Stimulated activated naive CD4-positive, alpha-beta T cell (primary cell): Measurements from ENCODE around the gene KCNG2.

Experiments
- DNase-seq, 6 experiments: peaks; one replicate each; lab custom pipeline; 2025; lab: John Stamatoyannopoulos, UW

KCNG2 gene

DNA sequence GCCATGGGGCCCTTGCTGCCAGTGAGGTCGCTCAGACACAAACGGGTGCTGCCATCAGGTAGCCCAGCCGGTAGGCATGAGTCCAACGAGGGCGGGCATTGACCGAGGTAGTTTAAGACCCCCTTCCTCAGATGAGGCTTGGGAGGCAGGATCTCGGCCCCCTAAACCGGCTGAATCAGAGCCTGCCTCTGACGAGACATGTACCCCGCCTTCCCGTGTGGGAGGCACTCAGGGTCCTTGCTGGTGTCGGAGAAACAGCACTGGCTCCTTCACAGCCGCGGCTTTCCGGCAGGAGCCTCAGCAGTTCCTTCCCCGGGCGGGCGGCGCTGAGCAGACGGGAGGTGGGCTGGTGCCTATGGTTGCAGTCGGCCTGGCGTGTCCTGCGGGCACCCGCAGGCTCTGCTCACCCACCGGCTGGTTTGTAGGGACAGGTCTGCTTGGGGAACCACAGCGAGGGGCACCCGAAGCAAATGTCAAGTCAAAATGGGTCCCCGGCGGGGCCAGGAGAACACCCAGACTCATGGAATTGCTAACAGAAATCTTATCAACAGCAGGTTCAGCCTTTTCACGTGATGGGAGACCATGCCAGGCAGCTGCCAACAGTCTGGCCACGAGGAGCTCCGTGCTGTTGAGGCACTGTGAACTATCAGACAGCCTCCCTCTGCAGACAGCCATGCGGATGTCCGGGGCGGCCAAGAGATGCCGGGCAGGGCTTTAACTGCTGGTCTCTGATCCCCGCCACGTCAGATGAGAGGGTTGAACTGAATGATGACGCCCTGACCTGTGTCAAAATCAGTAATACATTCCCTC, 2.8 kb downstream of the KCNG2 start:
- no peak for DNase-seq

- no peak for DNase-seq
Observed at GRCh38 chr18:79801217-79801616, 3.5 kb downstream of the KCNG2 start.

DNA sequence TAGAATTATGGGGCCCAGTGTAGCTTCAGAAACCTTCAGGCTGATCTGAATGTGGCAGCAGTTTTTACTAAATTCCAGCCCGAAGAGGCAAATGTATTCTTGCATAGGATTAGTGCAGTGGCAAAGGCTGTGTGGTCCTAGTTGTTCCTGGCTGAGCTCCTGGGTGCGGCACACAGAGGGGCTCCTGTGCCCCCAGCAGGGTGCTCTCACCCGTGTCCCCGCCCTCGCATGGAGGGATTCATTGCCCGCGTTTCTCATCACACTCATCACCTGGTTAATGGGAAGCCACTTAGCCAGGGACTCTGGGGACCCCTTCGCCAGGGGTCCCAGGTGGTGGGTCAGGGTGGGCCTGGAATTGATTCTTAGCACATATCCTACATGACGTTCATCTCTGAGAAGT, 3.9 kb downstream of the KCNG2 start:
- DNase-seq, result no peak

- DNase-seq, result no peak
Observed at GRCh38 chr18:79802298-79802697, 4.6 kb downstream of the KCNG2 start.

DNA sequence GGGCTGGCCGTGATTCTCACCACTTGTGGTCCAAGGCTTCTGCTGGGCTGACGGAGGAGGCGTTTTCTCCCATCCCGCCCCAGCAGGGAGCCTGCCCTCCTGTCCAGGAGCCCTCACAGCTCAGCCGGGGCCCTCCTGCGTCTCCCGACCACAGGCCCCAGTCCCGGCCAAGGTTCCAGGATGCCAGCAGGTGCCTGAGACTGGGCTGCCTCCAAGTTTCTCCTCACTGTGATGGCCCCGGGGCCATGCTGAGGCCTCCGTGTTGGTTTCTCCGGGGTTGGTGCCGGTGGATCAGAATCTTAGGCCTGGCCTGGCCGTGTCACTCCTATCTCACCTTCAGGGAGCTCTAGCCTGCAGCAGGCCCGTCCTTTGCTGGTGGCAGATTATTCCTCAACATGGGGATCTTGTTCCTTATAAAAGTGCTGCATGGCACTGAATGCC, 5.9 kb downstream of the KCNG2 start:
- DNase-seq, result no peak

GRCh38 chr18:79804130-79804787, 6.5 kb downstream of the KCNG2 start:
- DNase-seq, result no peak

GRCh38 chr18:79805211-79805887, 7.6 kb downstream of the KCNG2 start:
- DNase-seq, result no peak

GRCh38 chr18:79805926-79806487, 8.3 kb downstream of the KCNG2 start:
- no peak for DNase-seq

GRCh38 chr18:79806976-79807841, 9.5 kb downstream of the KCNG2 start:
- no peak for DNase-seq

- no peak for DNase-seq
Observed at GRCh38 chr18:79809482-79810192, 11.9 kb downstream of the KCNG2 start.

- DNase-seq, result no peak
Observed at GRCh38 chr18:79812052-79812451, 14.3 kb downstream of the KCNG2 start.

- DNase-seq, result no peak
Observed at GRCh38 chr18:79814373-79814772, 16.6 kb downstream of the KCNG2 start.

- no peak for DNase-seq
Observed at GRCh38 chr18:79815657-79816056, 17.9 kb downstream of the KCNG2 start.

GRCh38 chr18:79816092-79816491, 18.4 kb downstream of the KCNG2 start:
- no peak for DNase-seq

DNA sequence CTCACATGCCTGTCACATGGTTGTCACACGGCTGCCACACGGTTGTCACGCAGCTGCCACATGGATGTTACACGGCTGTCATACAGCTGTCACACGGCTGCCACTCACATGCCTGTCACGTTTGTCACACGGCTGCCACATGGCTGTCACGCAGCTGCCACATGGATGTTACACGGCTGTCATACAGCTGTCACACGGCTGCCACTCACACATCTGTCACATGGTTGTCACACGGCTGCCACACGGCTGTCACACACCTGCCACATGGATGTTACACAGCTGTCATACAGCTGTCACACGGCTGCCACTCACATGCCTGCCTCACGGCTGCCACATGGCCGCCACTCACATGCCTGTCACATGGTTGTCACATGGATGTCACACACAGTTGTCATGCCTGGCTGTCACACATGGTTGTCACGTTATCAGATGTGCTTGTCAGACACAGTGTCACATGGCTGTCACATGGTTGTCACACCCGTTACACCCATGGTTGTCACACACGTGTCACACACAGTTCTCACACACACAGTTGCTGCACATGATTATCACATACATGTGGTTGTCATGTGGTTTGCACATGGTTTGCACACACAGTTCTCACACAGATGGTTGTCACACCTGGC, 19.4 kb downstream of the KCNG2 start:
- DNase-seq, result no peak

GRCh38 chr18:79817607-79817998, 19.9 kb downstream of the KCNG2 start:
- DNase-seq, result no peak

DNA sequence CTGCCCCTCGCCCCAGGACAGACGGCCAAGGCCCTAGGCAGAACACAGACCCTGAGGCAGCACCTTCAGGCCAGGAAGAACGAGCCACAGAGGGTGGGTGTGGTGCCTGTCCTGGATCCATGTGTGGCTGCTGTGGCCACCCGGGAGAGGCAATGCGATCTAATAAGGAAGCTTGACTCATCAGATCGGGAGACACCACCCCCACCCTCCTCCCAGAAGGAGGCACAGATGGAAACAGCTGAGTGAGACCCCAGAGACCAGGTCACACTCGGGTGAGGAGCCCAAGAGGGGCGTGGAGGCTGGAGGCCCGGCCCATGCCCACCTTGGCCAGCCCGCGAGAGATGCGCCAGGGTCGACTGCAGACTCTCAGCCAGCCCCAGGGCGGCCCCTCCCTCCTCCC, 20.3 kb downstream of the KCNG2 start:
- DNase-seq, result no peak

DNA sequence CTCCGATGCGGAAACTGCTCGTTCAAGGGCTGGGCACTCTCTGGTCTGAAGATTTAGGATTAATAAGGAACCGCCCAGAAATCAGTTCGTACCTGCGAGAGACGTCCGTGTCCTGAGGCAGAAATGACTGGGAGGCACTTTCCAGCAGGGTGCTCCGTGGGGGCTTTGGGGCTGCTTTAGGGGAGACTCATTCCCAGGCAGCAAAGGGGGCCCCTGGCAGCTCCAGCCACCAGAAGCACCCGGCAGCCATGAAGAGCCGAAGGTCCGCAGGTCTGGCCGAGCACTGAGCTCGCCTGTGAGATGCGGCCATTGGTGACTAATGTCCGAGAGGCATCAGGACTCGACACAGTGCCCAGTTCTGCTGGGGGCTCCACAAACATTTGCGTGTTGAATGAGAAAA, 20.9 kb downstream of the KCNG2 start:
- no peak for DNase-seq

- DNase-seq, result no peak
Observed at GRCh38 chr18:79819064-79819967, 21.6 kb downstream of the KCNG2 start.

DNA sequence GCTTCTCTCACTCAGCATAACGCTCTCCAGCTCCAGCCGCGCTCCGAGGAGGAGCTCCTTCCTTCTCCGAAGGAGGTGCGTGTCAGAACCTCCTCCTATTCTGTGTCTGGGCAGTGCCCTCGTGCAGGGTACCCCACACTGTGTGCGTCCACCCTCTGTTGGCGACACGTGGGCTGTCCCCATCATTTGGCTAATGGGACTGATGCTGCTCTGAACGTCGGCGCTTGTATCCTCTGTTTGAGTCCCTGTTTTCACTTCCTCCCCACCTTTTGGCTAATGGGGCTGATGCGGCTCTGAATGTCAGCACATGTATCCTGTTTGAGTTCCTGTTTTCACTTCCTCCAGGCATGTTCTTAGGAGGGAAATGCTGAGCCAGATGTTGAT, 22.2 kb downstream of the KCNG2 start:
- no peak for DNase-seq
